GM12873 (cell line): ENCODE data around the gene SLC6A2.

Experiments
- TF ChIP-seq, protein P1 (sequence below): IDR thresholded peaks from 2 replicates; pipeline ENCODE4 v1.5.1; 2012; ENCODE audit warnings: low read depth, mild to moderate bottlenecking, moderate library complexity, low read length, control low read depth; ENCODE audit not compliant: insufficient read depth; ENCODE audit errors: missing control alignments

The SLC6A2 gene

DNA sequence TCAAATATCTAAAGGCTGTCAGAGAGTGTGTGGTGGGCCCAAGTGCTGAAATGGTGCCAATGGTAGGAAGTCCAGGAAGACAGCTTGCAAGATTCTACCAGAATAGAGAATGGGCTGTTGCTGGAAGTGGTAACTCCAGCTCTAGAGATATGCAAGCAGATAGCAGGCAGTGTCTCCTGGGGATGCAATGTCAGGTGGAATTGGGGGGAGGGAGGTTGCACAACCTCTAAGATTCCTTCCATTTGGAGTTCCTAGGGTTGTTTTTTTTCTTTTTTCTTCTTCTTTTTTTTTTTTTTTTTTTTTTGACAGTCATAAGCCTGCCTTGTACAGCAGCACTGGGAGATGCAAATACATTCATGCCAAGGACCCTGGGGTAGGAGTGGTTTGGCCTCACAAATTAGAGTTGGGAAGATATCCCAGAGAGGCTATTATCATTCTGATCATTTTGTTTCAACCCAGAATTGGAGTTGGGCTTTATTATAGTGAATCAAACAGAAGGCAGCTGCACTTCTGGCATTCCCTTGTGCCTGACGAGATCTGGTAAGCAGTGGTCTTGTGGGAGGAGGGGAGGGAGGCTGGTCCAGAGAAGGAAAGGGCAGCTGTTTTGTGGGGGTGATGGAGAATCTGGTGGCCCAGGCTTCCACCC lies 51.1 kb downstream of the SLC6A2 start:
- TF ChIP-seq, protein P1, sequence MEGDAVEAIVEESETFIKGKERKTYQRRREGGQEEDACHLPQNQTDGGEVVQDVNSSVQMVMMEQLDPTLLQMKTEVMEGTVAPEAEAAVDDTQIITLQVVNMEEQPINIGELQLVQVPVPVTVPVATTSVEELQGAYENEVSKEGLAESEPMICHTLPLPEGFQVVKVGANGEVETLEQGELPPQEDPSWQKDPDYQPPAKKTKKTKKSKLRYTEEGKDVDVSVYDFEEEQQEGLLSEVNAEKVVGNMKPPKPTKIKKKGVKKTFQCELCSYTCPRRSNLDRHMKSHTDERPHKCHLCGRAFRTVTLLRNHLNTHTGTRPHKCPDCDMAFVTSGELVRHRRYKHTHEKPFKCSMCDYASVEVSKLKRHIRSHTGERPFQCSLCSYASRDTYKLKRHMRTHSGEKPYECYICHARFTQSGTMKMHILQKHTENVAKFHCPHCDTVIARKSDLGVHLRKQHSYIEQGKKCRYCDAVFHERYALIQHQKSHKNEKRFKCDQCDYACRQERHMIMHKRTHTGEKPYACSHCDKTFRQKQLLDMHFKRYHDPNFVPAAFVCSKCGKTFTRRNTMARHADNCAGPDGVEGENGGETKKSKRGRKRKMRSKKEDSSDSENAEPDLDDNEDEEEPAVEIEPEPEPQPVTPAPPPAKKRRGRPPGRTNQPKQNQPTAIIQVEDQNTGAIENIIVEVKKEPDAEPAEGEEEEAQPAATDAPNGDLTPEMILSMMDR: no peak

DNA sequence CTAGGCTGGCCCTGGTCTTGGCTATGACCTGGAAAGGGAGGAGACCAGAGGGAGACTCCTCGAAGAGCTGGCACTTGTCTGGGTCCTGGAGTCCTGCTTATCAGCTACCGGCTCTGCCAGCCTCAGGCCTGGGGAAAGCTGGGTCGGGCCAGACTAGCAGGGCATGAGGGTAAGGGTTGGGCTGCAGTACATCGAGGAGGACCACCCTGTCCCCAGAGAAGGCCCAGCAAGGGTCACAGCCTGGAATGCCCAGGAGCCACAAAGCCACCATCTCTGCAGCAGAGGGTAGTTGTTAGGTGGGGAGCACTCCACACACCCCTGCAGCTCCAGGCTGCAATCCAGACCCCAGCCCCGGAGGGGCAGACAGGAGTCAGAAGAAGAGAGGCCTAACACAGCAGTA lies 54.0 kb downstream of the SLC6A2 start:
- TF ChIP-seq, protein P1: no peak

DNA sequence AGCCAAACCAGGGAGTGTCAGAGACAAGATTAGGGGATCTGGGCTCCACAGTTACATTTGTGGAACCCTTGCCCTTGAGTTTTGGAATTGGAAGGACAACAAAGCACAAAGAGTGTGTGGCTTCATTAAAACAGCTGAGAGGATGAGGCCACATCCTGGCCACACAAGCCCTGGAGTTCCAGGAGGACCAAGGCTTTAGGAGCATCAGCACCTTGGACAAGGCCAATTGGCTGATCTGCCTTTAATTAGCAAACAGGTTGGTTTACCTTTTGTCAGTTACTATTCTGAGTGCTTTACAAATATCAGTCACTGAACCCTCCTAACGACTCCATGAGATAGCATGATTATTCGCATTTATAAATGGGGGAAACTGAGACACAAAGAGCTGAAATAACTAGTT lies 54.7 kb downstream of the SLC6A2 start:
- TF ChIP-seq, protein P1: no peak

DNA sequence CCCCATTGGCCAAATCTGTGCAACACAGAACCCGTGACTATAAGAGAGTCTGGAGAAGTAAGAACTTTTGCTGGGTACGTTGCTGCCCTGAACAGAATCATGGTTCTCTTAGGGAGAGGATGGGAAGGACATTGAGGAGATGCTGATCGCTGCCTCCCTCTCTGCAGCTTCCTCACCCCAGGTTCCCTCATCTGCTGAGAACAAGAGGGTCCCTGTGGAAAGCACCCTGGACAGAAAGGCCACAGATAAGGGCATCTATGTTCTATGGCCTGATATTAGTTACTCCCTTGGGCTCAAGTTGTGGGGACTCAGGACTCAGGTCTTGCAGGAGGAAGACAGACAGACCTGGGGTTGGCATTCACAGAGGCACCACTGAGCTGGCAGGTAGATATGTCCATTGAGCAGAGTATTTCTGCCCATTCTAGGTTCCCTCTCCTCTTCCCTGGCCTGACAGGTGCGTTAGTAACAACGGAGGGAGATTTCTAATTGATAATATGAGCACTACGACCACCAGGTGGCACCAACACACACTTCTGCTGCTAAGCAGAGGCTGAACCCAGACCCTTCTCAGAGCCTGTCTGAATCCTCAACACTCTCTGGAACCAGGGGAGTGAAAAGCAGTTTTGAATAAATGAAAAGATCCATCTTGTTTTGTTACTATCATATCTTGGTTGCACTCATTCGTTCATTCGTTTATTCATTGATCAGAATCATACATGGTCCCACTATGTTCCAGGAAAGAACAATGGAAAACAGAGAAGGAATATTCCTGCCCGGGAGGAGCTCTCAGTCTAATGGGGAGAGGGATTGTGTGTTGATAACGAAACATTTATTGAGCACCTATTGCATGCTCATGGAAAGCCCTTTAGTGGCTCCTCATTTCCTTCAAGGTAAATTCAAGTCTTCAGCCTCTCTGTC lies 56.4 kb downstream of the SLC6A2 start:
- TF ChIP-seq, protein P1: peak; percentile 70

DNA sequence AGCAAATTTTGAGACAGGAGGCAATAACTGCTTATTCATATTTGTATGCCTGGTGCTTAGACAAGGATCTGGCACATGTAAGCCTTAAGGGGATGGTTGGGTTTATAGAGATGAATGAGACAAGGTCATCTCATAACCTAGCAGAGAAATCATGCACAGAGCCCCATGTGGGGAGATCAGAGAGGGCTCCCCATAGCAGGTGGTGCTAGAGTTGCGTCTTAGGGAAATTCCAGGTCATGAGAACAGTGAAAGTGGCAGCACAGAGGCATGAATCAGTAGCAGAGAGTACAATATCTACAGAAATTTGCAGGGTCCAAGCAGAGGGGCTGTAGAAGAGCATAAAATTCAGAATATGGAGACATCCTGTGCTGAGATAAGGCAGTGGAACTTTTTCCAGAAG lies 57.3 kb downstream of the SLC6A2 start:
- TF ChIP-seq, protein P1: no peak

DNA sequence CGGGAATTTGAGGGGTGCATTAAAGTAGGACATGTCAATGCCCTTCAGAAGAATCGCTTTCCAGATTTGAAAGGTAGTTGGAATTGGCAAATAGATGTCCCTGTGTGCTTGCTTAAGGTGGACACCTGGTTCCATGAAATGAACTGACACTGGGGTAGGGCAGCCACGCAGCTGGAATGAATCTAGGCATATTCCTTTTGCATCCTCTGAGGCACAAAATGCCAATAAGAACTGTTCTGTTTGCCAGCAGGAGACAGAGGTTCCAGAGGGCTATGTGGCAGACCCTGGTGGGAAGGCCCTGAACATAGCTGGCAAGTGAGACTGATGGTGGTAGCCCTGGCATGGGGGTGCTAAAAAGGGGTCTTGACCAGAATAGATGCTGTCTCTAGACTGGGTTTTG lies 61.5 kb downstream of the SLC6A2 start:
- TF ChIP-seq, protein P1: no peak

DNA sequence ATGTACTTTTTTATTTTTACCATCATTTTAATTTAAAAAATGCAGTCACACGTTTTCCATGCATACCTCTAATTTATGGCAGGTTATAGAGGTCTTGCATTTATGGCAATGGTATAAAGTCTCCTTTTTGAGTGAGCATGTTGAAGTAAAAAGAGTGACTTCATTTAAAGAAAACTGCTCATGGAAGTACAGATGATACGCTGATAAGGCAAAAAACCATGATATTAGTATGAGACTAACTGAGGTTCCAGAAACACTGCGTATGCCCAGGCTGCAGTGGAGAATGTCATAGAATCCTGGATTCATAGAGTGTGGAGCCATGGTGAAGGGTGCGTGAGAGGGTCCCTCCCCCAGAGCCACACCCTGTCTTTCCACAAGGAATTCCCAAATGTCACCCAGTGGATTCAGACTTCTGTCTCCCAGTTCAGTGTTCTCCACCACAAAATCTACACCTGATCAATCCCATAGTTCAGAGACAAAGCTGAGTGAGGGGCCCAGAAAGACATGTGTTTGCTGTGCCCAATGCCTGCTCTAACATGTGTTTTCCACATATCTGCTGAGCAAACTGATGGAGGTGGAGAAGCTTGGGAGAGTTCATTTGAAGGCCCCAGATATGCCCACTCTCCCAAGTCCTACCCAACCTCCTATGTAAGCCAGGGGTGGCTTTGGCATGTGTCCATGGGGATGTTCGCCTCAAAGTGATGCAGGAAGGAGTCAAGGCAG lies 69.4 kb downstream of the SLC6A2 start:
- TF ChIP-seq, protein P1: no peak
